ENCODE results near the gene ENKD1. TPM values are rescaled to one million over a fixed set of nuclear protein-coding genes. Genes with fewer than 3 reads are reported as not detected.
"Not testable (repeated sequence)": the region's sequence is repeated elsewhere in the genome, so short reads cannot be mapped to it uniquely, and the experiment has no call there.

The ENKD1 gene
- total and polyA plus RNA-seq, 2 of the 4 experiments (the other 2 are of a cell fraction): 2.9 to 6.3 TPM

DNA sequence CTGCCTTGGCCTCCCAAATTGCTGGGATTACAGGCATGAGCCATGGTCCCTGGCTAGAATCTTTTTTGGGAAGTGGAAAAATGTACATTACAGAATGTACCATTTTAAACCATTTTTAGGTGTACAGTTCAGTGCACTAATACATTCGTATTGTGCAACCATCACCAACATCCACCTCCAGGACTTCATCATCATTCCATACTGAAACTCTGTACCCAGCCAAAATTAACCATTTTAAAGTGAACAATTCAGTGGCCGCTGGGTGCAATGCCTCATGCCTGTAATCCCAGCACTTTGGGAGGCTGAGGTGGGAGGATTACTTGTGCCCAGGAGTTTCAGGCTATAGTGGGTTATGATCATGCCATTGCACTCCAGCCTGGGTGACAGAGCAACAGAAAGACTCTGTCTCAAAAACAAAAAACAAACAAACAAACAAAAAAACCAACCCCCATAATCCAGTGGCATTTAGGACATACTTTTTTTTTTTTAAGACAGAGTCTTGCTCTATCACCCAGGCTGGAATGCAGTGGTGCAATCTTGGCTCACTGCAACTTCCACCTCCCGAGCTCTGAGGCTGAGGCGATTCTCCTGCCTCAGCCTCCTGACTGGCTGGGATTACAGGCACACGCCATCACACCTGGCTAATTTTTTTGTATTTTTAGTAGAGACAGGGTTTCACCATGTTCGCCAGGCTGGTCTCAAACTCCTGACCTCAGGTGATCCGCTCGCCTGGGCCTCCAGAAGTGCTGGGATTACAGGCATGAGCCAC is 27.2 kb upstream of the ENKD1 start:
- H3K79me1 ChIP-seq (ENCODE audit: low read depth in 1 of 2, low read length in 2 of 2): peaks cover 16 to 49% of the 10 kb centered on the region in 2 experiments
- H4K8ac ChIP-seq (ENCODE audit: low read depth in 2 of 2, low read length in 2 of 2); in situ Hi-C loops (cut with MboI; ENCODE audit: low sequenced_read_pairs); H2AFZ ChIP-seq (replicated peaks; ENCODE audit: low read length, poor library complexity); H3K14ac ChIP-seq (replicated peaks; ENCODE audit: low read depth, low read length); POLR2A ChIA-PET (ENCODE audit: unreplicated experiment); dilution Hi-C loops (cut with HindIII; ENCODE audit: low sequenced_read_pairs, unreplicated experiment); H3K4me3 ChIP-seq (ENCODE audit: insufficient read depth, low read depth, low read length); H3K23ac ChIP-seq (ENCODE audit: low read depth, low read length); H3K9ac ChIP-seq (ENCODE audit: low read depth, low read length); H4K91ac ChIP-seq (ENCODE audit: insufficient read depth, low read depth, low read length); H3K56ac ChIP-seq (ENCODE audit: extremely low read depth, insufficient read depth, low read length); H3K27me3 ChIP-seq (ENCODE audit: control insufficient read depth, insufficient read depth, low read length); H4K5ac ChIP-seq (ENCODE audit: low read depth, low read length); H2AK5ac ChIP-seq (ENCODE audit: low read depth, low read length); H2BK20ac ChIP-seq (ENCODE audit: low read depth, low read length); H3K4me2 ChIP-seq (ENCODE audit: low read depth, low read length); ATAC-seq (ENCODE audit: low read depth); H2BK120ac ChIP-seq (ENCODE audit: low read depth, low read length); H3K9me1 ChIP-seq (ENCODE audit: insufficient read depth, low read length); BruUV-seq (replicated peaks); H3K4ac ChIP-seq (ENCODE audit: low read depth, low read length); H3K36me3 ChIP-seq (ENCODE audit: control insufficient read depth, insufficient read depth, low read length); H3K18ac ChIP-seq (ENCODE audit: low read depth, low read length); H3K4me1 ChIP-seq (ENCODE audit: control insufficient read depth, insufficient read depth, low read length); H4K20me1 ChIP-seq (ENCODE audit: insufficient read depth, low read length); H2AK9ac ChIP-seq (replicated peaks; ENCODE audit: low read depth, low read length, poor library complexity); H3K27ac ChIP-seq (ENCODE audit: insufficient read depth, low read length); H2BK15ac ChIP-seq (ENCODE audit: low read depth, low read length); H2BK5ac ChIP-seq (ENCODE audit: low read depth, low read length, poor library complexity, severe bottlenecking); DNase-seq; intact Hi-C loops (cut with micrococcal nuclease); H3K9me3 ChIP-seq (ENCODE audit: control insufficient read depth, insufficient read depth, low read length): not testable (repeated sequence)
- TF ChIP-seq CEBPB (IDR thresholded peaks at IDR 0.05; ENCODE audit: low read depth, low read length): peak; percentile 54
- WGBS, 2 experiments (ENCODE audit: extremely low coverage in 2 of 2, insufficient read length in 1 of 2): 96% methylated on average over 4 of the region's 8 CpGs; no CpG with 5 or more reads in 1 of the 2 experiments
- CTCF ChIA-PET: interaction anchor here (0.7 kb wide), 1 partner anchor 340 kb away, joined by 3 read pairs; no protein-coding TSS in a partner anchor
